Measurements from ENCODE around the gene SH2D3C.
"Not testable (repeated sequence)": the region's sequence is repeated elsewhere in the genome, so short reads cannot be mapped to it uniquely, and the experiment has no call there.

SH2D3C gene

GRCh38 chr9:127794001-127794791, 15.7 kb upstream of the SH2D3C start:
- H3K27ac Mint-ChIP-seq: no peak overlapping the region
- H3K4me1 Mint-ChIP-seq: peaks cover 34% of the 10 kb centered on the region
- H3K27me3 Mint-ChIP-seq: no peaks in the 10 kb centered on the region
- H3K4me3 Mint-ChIP-seq: no peak overlapping the region
- H3K36me3 Mint-ChIP-seq: peaks cover 7% of the 10 kb centered on the region
- no peaks in the 10 kb centered on the region for H3K9me3 Mint-ChIP-seq

GRCh38 chr9:127793093-127793708, 14.7 kb upstream of the SH2D3C start:
- Mint-ChIP-seq H3K4me1 (peaks cover 43% of the 10 kb centered on the region), H3K27me3 (no peaks in the 10 kb centered on the region), H3K27ac (peak overlapping the region; percentile 92), H3K36me3 (peaks cover 12% of the 10 kb centered on the region), H3K9me3 (no peaks in the 10 kb centered on the region), H3K4me3 (no peak overlapping the region)

- Mint-ChIP-seq H3K4me3 (no peak overlapping the region), H3K36me3 (peaks cover 12% of the 10 kb centered on the region), H3K9me3 (no peaks in the 10 kb centered on the region), H3K27me3 (no peaks in the 10 kb centered on the region), H3K4me1 (peaks cover 44% of the 10 kb centered on the region), H3K27ac (peak overlapping the region; percentile 76)
These were observed 14.1 kb upstream of the SH2D3C start for GRCh38 chr9:127792417-127793031.

- no peak overlapping the region for H3K27ac Mint-ChIP-seq
- no peaks in the 10 kb centered on the region for H3K9me3 Mint-ChIP-seq
- peaks cover 14% of the 10 kb centered on the region for H3K36me3 Mint-ChIP-seq
- H3K27me3 Mint-ChIP-seq: no peaks in the 10 kb centered on the region
- H3K4me1 Mint-ChIP-seq: peaks cover 42% of the 10 kb centered on the region
- no peak overlapping the region for H3K4me3 Mint-ChIP-seq
These were observed 12.6 kb upstream of the SH2D3C start for GRCh38 chr9:127791085-127791484.

- Mint-ChIP-seq H3K27ac (no peak overlapping the region), H3K4me1 (peaks cover 38% of the 10 kb centered on the region), H3K9me3 (no peaks in the 10 kb centered on the region), H3K27me3 (no peaks in the 10 kb centered on the region), H3K4me3 (no peak overlapping the region), H3K36me3 (peaks cover 14% of the 10 kb centered on the region)
These were observed 11.8 kb upstream of the SH2D3C start for GRCh38 chr9:127790094-127790855.

GRCh38 chr9:127789179-127789578, 10.7 kb upstream of the SH2D3C start:
- Mint-ChIP-seq H3K4me3 (no peak overlapping the region), H3K27me3 (no peaks in the 10 kb centered on the region), H3K4me1 (peaks cover 45% of the 10 kb centered on the region), H3K36me3 (peaks cover 14% of the 10 kb centered on the region), H3K27ac (peak overlapping the region; percentile 23), H3K9me3 (no peaks in the 10 kb centered on the region)

- Mint-ChIP-seq H3K4me1 (peaks cover 52% of the 10 kb centered on the region), H3K27ac (peak overlapping the region; percentile 84), H3K27me3 (no peaks in the 10 kb centered on the region), H3K9me3 (no peaks in the 10 kb centered on the region), H3K4me3 (peak overlapping the region; percentile 49), H3K36me3 (peaks cover 14% of the 10 kb centered on the region)
These were observed 10.0 kb upstream of the SH2D3C start for GRCh38 chr9:127788337-127789011.

- Mint-ChIP-seq H3K4me1 (peaks cover 62% of the 10 kb centered on the region), H3K9me3 (no peaks in the 10 kb centered on the region), H3K27me3 (no peaks in the 10 kb centered on the region), H3K4me3 (peak overlapping the region; percentile 93), H3K36me3 (peaks cover 14% of the 10 kb centered on the region), H3K27ac (peak overlapping the region; percentile 84)
These were observed 8.3 kb upstream of the SH2D3C start for GRCh38 chr9:127786773-127787104.

- peaks cover 68% of the 10 kb centered on the region for H3K4me1 Mint-ChIP-seq
- H3K36me3 Mint-ChIP-seq: peaks cover 14% of the 10 kb centered on the region
These were observed 7.7 kb upstream of the SH2D3C start, which contains the start of gene CDK9 for GRCh38 chr9:127785933-127786772. TSS of gene CDK9 (plus strand) at chr9:127786034. CDS start at chr9:127786149, 115 bp downstream.

GRCh38 chr9:127785023-127785932, 6.8 kb upstream of the SH2D3C start:
- no peaks in the 10 kb centered on the region for H3K9me3 Mint-ChIP-seq
- H3K4me1 Mint-ChIP-seq: peaks cover 67% of the 10 kb centered on the region
- peak overlapping the region; percentile 85 for H3K27ac Mint-ChIP-seq
- H3K36me3 Mint-ChIP-seq: peaks cover 13% of the 10 kb centered on the region
- no peaks in the 10 kb centered on the region for H3K27me3 Mint-ChIP-seq
- peak overlapping the region; percentile 93 for H3K4me3 Mint-ChIP-seq

More at GRCh38 chr9:127785933-127786772, 7.7 kb upstream of the SH2D3C start, which contains the start of gene CDK9:
- Mint-ChIP-seq H3K27me3 (no peaks in the 10 kb centered on the region), H3K9me3 (no peaks in the 10 kb centered on the region), H3K27ac (peak within 1 kb of the TSS; percentile 85), H3K4me3 (peak within 1 kb of the TSS; percentile 93)

- peak overlapping the region; percentile 97 for H3K27ac Mint-ChIP-seq
- H3K4me3 Mint-ChIP-seq: peak overlapping the region; percentile 38
- peaks cover 1% of the 10 kb centered on the region for H3K36me3 Mint-ChIP-seq
- no peaks in the 10 kb centered on the region for H3K27me3 Mint-ChIP-seq
- H3K9me3 Mint-ChIP-seq: no peaks in the 10 kb centered on the region
- peaks cover 67% of the 10 kb centered on the region for H3K4me1 Mint-ChIP-seq
These were observed 4.9 kb upstream of the SH2D3C start for GRCh38 chr9:127783111-127784008.

GRCh38 chr9:127781806-127782205, 3.3 kb upstream of the SH2D3C start:
- peak overlapping the region; percentile 83 for H3K27ac Mint-ChIP-seq
- H3K27me3 Mint-ChIP-seq: no peaks in the 10 kb centered on the region
- peaks cover 1% of the 10 kb centered on the region for H3K36me3 Mint-ChIP-seq
- H3K4me3 Mint-ChIP-seq: peak overlapping the region; percentile 15
- H3K9me3 Mint-ChIP-seq: no peaks in the 10 kb centered on the region
- peaks cover 65% of the 10 kb centered on the region for H3K4me1 Mint-ChIP-seq

GRCh38 chr9:127780909-127781308, 2.4 kb upstream of the SH2D3C start:
- not testable (repeated sequence) for H3K27me3 Mint-ChIP-seq, H3K36me3 Mint-ChIP-seq, H3K9me3 Mint-ChIP-seq, H3K4me3 Mint-ChIP-seq
- Mint-ChIP-seq H3K4me1 (peaks cover 69% of the 10 kb centered on the region), H3K27ac (peak overlapping the region; percentile 17)

Data from activated naive CD4-positive, alpha-beta T cell treated with anti-CD3 and anti-CD28 coated beads, Interleukin-2, amount 50 U/mL, for 24 hours (primary cell).